ENCODE measurements around the gene KATNAL1. TPM values are rescaled to one million over a fixed set of nuclear protein-coding genes. Genes with fewer than 3 reads are reported as not detected.

KATNAL1 gene
- total and polyA plus RNA-seq, 4 donors: 2.4 to 20.5 (median 9.3) TPM

GRCh38 chr13:30332456-30333143, 25.2 kb upstream of the KATNAL1 start:
- 94 to 96% methylated on average over 4 of the region's 4 CpGs for WGBS, 2 donors
- no peaks in the 10 kb centered on the region for H3K27me3 ChIP-seq (ENCODE audit: control insufficient read depth in 3 of 3, insufficient read depth in 3 of 3, low read length in 2 of 3)
- no peak overlapping the region for H3K4me3 ChIP-seq
- no peak overlapping the region for H3K27ac ChIP-seq (ENCODE audit: low read depth in 1 of 2, low read length in 1 of 2)
- DNase-seq (no peak), ATAC-seq (ENCODE audit: insufficient read depth, low FRiP score) (no peak)
- TF ChIP-seq, protein P1, sequence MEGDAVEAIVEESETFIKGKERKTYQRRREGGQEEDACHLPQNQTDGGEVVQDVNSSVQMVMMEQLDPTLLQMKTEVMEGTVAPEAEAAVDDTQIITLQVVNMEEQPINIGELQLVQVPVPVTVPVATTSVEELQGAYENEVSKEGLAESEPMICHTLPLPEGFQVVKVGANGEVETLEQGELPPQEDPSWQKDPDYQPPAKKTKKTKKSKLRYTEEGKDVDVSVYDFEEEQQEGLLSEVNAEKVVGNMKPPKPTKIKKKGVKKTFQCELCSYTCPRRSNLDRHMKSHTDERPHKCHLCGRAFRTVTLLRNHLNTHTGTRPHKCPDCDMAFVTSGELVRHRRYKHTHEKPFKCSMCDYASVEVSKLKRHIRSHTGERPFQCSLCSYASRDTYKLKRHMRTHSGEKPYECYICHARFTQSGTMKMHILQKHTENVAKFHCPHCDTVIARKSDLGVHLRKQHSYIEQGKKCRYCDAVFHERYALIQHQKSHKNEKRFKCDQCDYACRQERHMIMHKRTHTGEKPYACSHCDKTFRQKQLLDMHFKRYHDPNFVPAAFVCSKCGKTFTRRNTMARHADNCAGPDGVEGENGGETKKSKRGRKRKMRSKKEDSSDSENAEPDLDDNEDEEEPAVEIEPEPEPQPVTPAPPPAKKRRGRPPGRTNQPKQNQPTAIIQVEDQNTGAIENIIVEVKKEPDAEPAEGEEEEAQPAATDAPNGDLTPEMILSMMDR (IDR thresholded peaks at IDR 0.05; ENCODE audit: control extremely low read depth, extremely low read depth): no peak
- no peaks in the 10 kb centered on the region for H3K36me3 ChIP-seq (ENCODE audit: control insufficient read depth in 4 of 4, insufficient read depth in 4 of 4, low read length in 4 of 4)
- peaks cover 0 to 7% (median 2%) of the 10 kb centered on the region in 5 donors for H3K4me1 ChIP-seq (ENCODE audit: control insufficient read depth in 5 of 5, insufficient read depth in 5 of 5, low read length in 5 of 5)
- no peaks in the 10 kb centered on the region for H3K9me3 ChIP-seq (ENCODE audit: control insufficient read depth in 4 of 4, insufficient read depth in 3 of 4, low read length in 3 of 4)
- H3K9ac ChIP-seq (ENCODE audit: insufficient read depth in 1 of 2, low read length in 2 of 2): no peak overlapping the region

DNA sequence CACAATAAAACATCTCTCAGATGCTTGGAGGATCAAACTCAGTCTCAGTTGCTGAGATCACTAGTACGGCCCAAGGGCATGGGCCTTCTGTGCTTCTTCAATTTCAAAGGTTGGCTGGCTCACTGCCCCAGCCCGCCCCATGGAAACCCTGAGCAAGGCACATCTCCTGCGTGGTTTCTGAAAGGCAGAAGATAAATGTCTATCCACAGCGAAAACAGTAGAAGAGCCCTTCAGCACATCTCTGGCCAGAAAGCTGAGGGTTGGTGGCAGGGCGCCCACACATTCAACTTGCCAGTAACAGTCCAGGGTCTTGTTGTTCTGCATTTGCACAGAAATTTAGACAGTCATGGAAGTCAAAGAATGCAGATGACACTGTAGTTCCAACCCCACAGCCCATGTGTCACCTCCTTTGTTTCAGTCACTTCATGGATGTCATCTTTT, 24.0 kb upstream of the KATNAL1 start:
- Histone ChIP-seq H3K9me3 (ENCODE audit: control insufficient read depth in 4 of 4, insufficient read depth in 3 of 4, low read length in 3 of 4) (no peaks in the 10 kb centered on the region), H3K9ac (ENCODE audit: insufficient read depth in 1 of 2, low read length in 2 of 2) (no peak overlapping the region), H3K4me3 (no peak overlapping the region), H3K27ac (ENCODE audit: low read depth in 1 of 2, low read length in 1 of 2) (no peak overlapping the region), H3K4me1 (ENCODE audit: control insufficient read depth in 5 of 5, insufficient read depth in 5 of 5, low read length in 5 of 5) (peaks cover 0 to 7% (median 2%) of the 10 kb centered on the region in 5 donors), H3K36me3 (ENCODE audit: control insufficient read depth in 4 of 4, insufficient read depth in 4 of 4, low read length in 4 of 4) (no peaks in the 10 kb centered on the region), H3K27me3 (ENCODE audit: control insufficient read depth in 3 of 3, insufficient read depth in 3 of 3, low read length in 2 of 3) (no peaks in the 10 kb centered on the region)
- ATAC-seq (ENCODE audit: insufficient read depth, low FRiP score) (no peak), DNase-seq (peak; percentile 28 to 50 (median 48))
- 81% methylated on average over 5 of the region's 5 CpGs for WGBS, 2 donors
- TF ChIP-seq, protein P1 (IDR thresholded peaks at IDR 0.05; ENCODE audit: control extremely low read depth, extremely low read depth): no peak

- peak in 2 of 3 donors; percentile 26 to 38 for DNase-seq
These were observed 21.7 kb upstream of the KATNAL1 start for GRCh38 chr13:30329009-30329585.

More at GRCh38 chr13:30329009-30329585, 21.7 kb upstream of the KATNAL1 start:
- Histone ChIP-seq H3K9ac (ENCODE audit: insufficient read depth in 1 of 2, low read length in 2 of 2) (no peak overlapping the region), H3K4me1 (ENCODE audit: control insufficient read depth in 5 of 5, insufficient read depth in 5 of 5, low read length in 5 of 5) (peaks cover 0 to 7% (median 2%) of the 10 kb centered on the region in 5 donors), H3K36me3 (ENCODE audit: control insufficient read depth in 4 of 4, insufficient read depth in 4 of 4, low read length in 4 of 4) (no peaks in the 10 kb centered on the region), H3K4me3 (no peak overlapping the region), H3K27ac (ENCODE audit: low read depth in 1 of 2, low read length in 1 of 2) (no peak overlapping the region), H3K27me3 (ENCODE audit: control insufficient read depth in 3 of 3, insufficient read depth in 3 of 3, low read length in 2 of 3) (no peaks in the 10 kb centered on the region), H3K9me3 (ENCODE audit: control insufficient read depth in 4 of 4, insufficient read depth in 3 of 4, low read length in 3 of 4) (peaks cover 0 to 2% (median 0%) of the 10 kb centered on the region in 4 donors)
- 85 to 90% methylated on average over 2 of the region's 2 CpGs for WGBS, 2 donors
- ATAC-seq (ENCODE audit: insufficient read depth, low FRiP score): no peak
- TF ChIP-seq, protein P1 (IDR thresholded peaks at IDR 0.05; ENCODE audit: control extremely low read depth, extremely low read depth): no peak

All from lung (tissue), 12 donors.